HEK293 (cell line): ENCODE measurements around the gene RABEP2.

Experiments
- ATF2 ChIP-seq: fragments of 450-650 bp; formaldehyde crosslinking; IDR thresholded peaks from 2 replicates; pipeline ENCODE4 v1.5.1; 2016; ENCODE audit warnings: missing biosample characterization, missing genetic modification characterization, low read depth
- ELK4 ChIP-seq: IDR thresholded peaks from 2 replicates; pipeline ENCODE4 v1.6.1; 2011; ENCODE audit warnings: mild to moderate bottlenecking, low read depth, low read length, borderline replicate concordance
- KLF10 ChIP-seq: fragments of 450-650 bp; IDR thresholded peaks from 2 replicates; pipeline ENCODE4 v1.5.1; 2018; ENCODE audit warnings: missing biosample characterization, mild to moderate bottlenecking, missing genetic modification characterization
- KLF17 ChIP-seq: fragments of 450-650 bp; formaldehyde crosslinking; IDR thresholded peaks from 2 replicates; pipeline ENCODE4 v1.5.1; 2016; ENCODE audit warnings: missing biosample characterization, missing genetic modification characterization
- OVOL3 ChIP-seq: fragments of 450-650 bp; formaldehyde crosslinking; IDR thresholded peaks from 2 replicates; pipeline ENCODE4 v1.5.1; 2016; ENCODE audit warnings: missing biosample characterization, missing genetic modification characterization
- PRDM1 ChIP-seq: fragments of 450-650 bp; formaldehyde crosslinking; IDR thresholded peaks from 2 replicates; pipeline ENCODE4; 2016; ENCODE audit warnings: missing biosample characterization, missing genetic modification characterization
- PRDM6 ChIP-seq: fragments of 450-650 bp; formaldehyde crosslinking; IDR thresholded peaks from 2 replicates; pipeline ENCODE4 v1.5.1; 2017; ENCODE audit warnings: missing biosample characterization, missing genetic modification characterization
- ZBTB7A ChIP-seq: fragments of 450-650 bp; formaldehyde crosslinking; IDR thresholded peaks from 2 replicates; pipeline ENCODE4 v1.5.1; 2016; ENCODE audit warnings: low read depth, missing biosample characterization, missing genetic modification characterization
- ZNF121 ChIP-seq: fragments of 450-650 bp; formaldehyde crosslinking; IDR thresholded peaks from 2 replicates; pipeline ENCODE4 v1.5.1; 2016; ENCODE audit warnings: missing biosample characterization, missing genetic modification characterization
- ZNF175 ChIP-seq: fragments of 450-650 bp; formaldehyde crosslinking; IDR thresholded peaks from 2 replicates; pipeline ENCODE4 v1.5.1; 2016; ENCODE audit warnings: missing biosample characterization, missing genetic modification characterization
- ZNF2 ChIP-seq: fragments of 450-650 bp; formaldehyde crosslinking; IDR thresholded peaks from 2 replicates; pipeline ENCODE4 v1.5.1; 2016; ENCODE audit warnings: missing biosample characterization, missing genetic modification characterization
- ZNF211 ChIP-seq: fragments of 450-650 bp; formaldehyde crosslinking; IDR thresholded peaks from 2 replicates; pipeline ENCODE4 v1.5.1; 2016; ENCODE audit warnings: low read depth, missing biosample characterization, missing genetic modification characterization
- ZNF26 ChIP-seq: fragments of 450-650 bp; formaldehyde crosslinking; IDR thresholded peaks from 2 replicates; pipeline ENCODE4 v1.5.1; 2016; ENCODE audit warnings: missing biosample characterization, missing genetic modification characterization
- ZNF274 ChIP-seq, 2 experiments: fragments of 200-500 bp in 1 of 2; fragments of 450-650 bp in 1 of 2; sonication (Bioruptor generic) in 1 of 2; formaldehyde crosslinking in 1 of 2; IDR thresholded peaks; 2 replicates each; pipeline versions ENCODE4 v1.5.1 to v1.6.1; 2014 to 2016; ENCODE audit warnings: borderline replicate concordance in 1 of 2, inconsistent platforms in 1 of 2, low read length in 1 of 2, missing biosample characterization in 1 of 2, missing genetic modification characterization in 1 of 2
- ZNF335 ChIP-seq: fragments of 450-650 bp; formaldehyde crosslinking; conservative IDR thresholded peaks from 2 replicates; pipeline ENCODE4 v1.5.1; 2016; ENCODE audit warnings: missing biosample characterization, missing genetic modification characterization
- ZNF398 ChIP-seq: fragments of 450-650 bp; formaldehyde crosslinking; IDR thresholded peaks from 2 replicates; pipeline ENCODE4 v1.5.1; 2017; ENCODE audit warnings: missing biosample characterization, missing genetic modification characterization
- ZNF416 ChIP-seq: fragments of 450-650 bp; formaldehyde crosslinking; IDR thresholded peaks from 2 replicates; pipeline ENCODE4 v1.5.1; 2016; ENCODE audit warnings: missing biosample characterization, missing genetic modification characterization
- ZNF501 ChIP-seq: fragments of 450-650 bp; formaldehyde crosslinking; IDR thresholded peaks from 2 replicates; pipeline ENCODE4 v1.5.1; 2016; ENCODE audit warnings: missing biosample characterization, missing genetic modification characterization
- ZNF514 ChIP-seq: fragments of 450-650 bp; formaldehyde crosslinking; IDR thresholded peaks from 2 replicates; pipeline ENCODE4 v1.5.1; 2016; ENCODE audit warnings: missing biosample characterization, missing genetic modification characterization
- ZNF521 ChIP-seq: fragments of 450-650 bp; formaldehyde crosslinking; IDR thresholded peaks from 2 replicates; pipeline ENCODE4 v1.5.1; 2017; ENCODE audit warnings: missing biosample characterization, mild to moderate bottlenecking, missing genetic modification characterization
- ZNF544 ChIP-seq: fragments of 450-650 bp; formaldehyde crosslinking; IDR thresholded peaks from 2 replicates; pipeline ENCODE4 v1.5.0; 2017; ENCODE audit warnings: missing biosample characterization, missing genetic modification characterization
- ZNF561 ChIP-seq: fragments of 450-650 bp; IDR thresholded peaks from 2 replicates; pipeline ENCODE4 v1.5.1; 2018; ENCODE audit warnings: missing biosample characterization, missing genetic modification characterization, borderline replicate concordance
- ZNF600 ChIP-seq: fragments of 450-650 bp; formaldehyde crosslinking; IDR thresholded peaks from 2 replicates; pipeline ENCODE4 v1.5.1; 2016; ENCODE audit warnings: missing biosample characterization, missing genetic modification characterization
- ZNF645 ChIP-seq: fragments of 450-650 bp; formaldehyde crosslinking; IDR thresholded peaks from 2 replicates; pipeline ENCODE4; 2016; ENCODE audit warnings: missing biosample characterization, missing genetic modification characterization
- ZNF658 ChIP-seq: fragments of 450-650 bp; formaldehyde crosslinking; IDR thresholded peaks from 2 replicates; pipeline ENCODE4; 2016; ENCODE audit warnings: missing biosample characterization, missing genetic modification characterization
- ZNF776 ChIP-seq: fragments of 450-650 bp; formaldehyde crosslinking; IDR thresholded peaks from 2 replicates; pipeline ENCODE4 v1.5.0; 2017; ENCODE audit warnings: missing biosample characterization, missing genetic modification characterization, borderline replicate concordance
- ZNF843 ChIP-seq: fragments of 450-650 bp; formaldehyde crosslinking; IDR thresholded peaks from 2 replicates; pipeline ENCODE4 v1.5.1; 2016; ENCODE audit warnings: missing biosample characterization, missing genetic modification characterization
- ZXDB ChIP-seq: fragments of 450-650 bp; formaldehyde crosslinking; IDR thresholded peaks from 2 replicates; pipeline ENCODE4 v1.5.1; 2016; ENCODE audit warnings: missing biosample characterization, missing genetic modification characterization

The RABEP2 gene

GRCh38 chr16:28879841-28880588 lies 45.0 kb downstream of the RABEP2 start (continued):
- TF ChIP-seq ZNF561 (tag by site-specific recombination) (peak; percentile 73; the same call in 1 of the 2 replicates), ZNF501 (tag by site-specific recombination) (peak; percentile 80; the same call in 1 of the 2 replicates), ZBTB7A (tag by site-specific recombination) (0 out of 2 replicates have a peak, but pooled peaks have one; percentile 67), ZNF2 (peak; percentile 82), ZNF514 (tag by site-specific recombination) (no peak), KLF17 (tag by site-specific recombination) (peak; percentile 90), ZNF776 (tag by site-specific recombination) (no peak), ZNF211 (tag by site-specific recombination) (no peak), ZNF600 (tag by site-specific recombination) (peak; percentile 86), ZNF26 (tag by site-specific recombination) (no peak), ZNF645 (tag by site-specific recombination) (no peak), PRDM1 (tag by site-specific recombination) (no peak), ZNF335 (tag by site-specific recombination) (peak; percentile 89), ZNF658 (no peak), PRDM6 (tag by site-specific recombination) (no peak), OVOL3 (tag by site-specific recombination) (no peak), KLF10 (tag by site-specific recombination) (peak; percentile 80), ZNF398 (tag by site-specific recombination) (peak; percentile 77), ZNF274 (IDR thresholded peaks at IDR 0.05; ENCODE audit: low read length) (no peak), ZNF274 (tag by site-specific recombination; IDR thresholded peaks at IDR 0.05; ENCODE audit: borderline replicate concordance) (no peak), ELK4 (no peak), ZNF121 (tag by site-specific recombination) (no peak), ATF2 (tag by site-specific recombination) (no peak), ZXDB (tag by site-specific recombination) (peak; percentile 88), ZNF843 (tag by site-specific recombination) (no peak), ZNF544 (no peak), ZNF521 (tag by site-specific recombination) (no peak), ZNF416 (tag by site-specific recombination) (no peak), ZNF175 (tag by site-specific recombination) (no peak)
